ENCODE measurements around the gene SHPK. TPM values are rescaled to one million over a fixed set of nuclear protein-coding genes. Genes with fewer than 3 reads are reported as not detected.
A peak's percentile ranks its signal among the peaks of the same experiment; 100 is the strongest.

SHPK gene
- total and polyA plus RNA-seq, 4 donors, result 9.3 to 66.6 (median 17.0) TPM

GRCh38 chr17:3647251-3647650 is 11.2 kb upstream of the SHPK start:
- Histone ChIP-seq H3K27ac (ENCODE audit: low read depth in 1 of 2, low read length in 2 of 2) (peak overlapping the region; percentile 45 to 48), H3K9ac (ENCODE audit: low read depth in 1 of 2, low read length in 2 of 2) (no peak overlapping the region), H3K4me3 (ENCODE audit: low read depth in 1 of 3, low read length in 3 of 3) (no peak overlapping the region), H3K4me1 (ENCODE audit: control insufficient read depth in 4 of 4, insufficient read depth in 4 of 4, low read length in 3 of 4) (peaks cover 3 to 17% (median 12%) of the 10 kb centered on the region in 4 donors), H3K36me3 (ENCODE audit: control insufficient read depth in 4 of 4, insufficient read depth in 3 of 4, low read depth in 1 of 4, low read length in 3 of 4) (peaks cover 0 to 8% (median under 1%) of the 10 kb centered on the region in 4 donors), H3K9me3 (ENCODE audit: control insufficient read depth in 4 of 4, low read length in 3 of 4) (no peaks in the 10 kb centered on the region), H3K27me3 (ENCODE audit: control insufficient read depth in 4 of 4, insufficient read depth in 4 of 4, low read length in 3 of 4) (no peaks in the 10 kb centered on the region)
- WGBS, result 44% methylated on average over 12 of the region's 12 CpGs
- DNase-seq (ENCODE audit: low spot score), result no peak
- TF ChIP-seq RXRA (IDR thresholded peaks at IDR 0.05) (peak; percentile 76 to 81), CTCF (IDR thresholded peaks at IDR 0.05; ENCODE audit: low read depth, low read length, missing input control) (no peak), ZBTB33 (IDR thresholded peaks at IDR 0.05) (no peak), RAD21 (IDR thresholded peaks at IDR 0.05) (no peak), SP1 (IDR thresholded peaks at IDR 0.05) (peak; percentile 76), REST (IDR thresholded peaks at IDR 0.05) (no peak), EGR1 (IDR thresholded peaks at IDR 0.05; ENCODE audit: low read depth in 2 of 2) (no peak), NR2F2 (IDR thresholded peaks at IDR 0.05) (peak; percentile 13), FOXA1 (IDR thresholded peaks at IDR 0.05) (no peak), TAF1 (conservative IDR thresholded peaks at IDR 0.05) (no peak), HNF4G (IDR thresholded peaks at IDR 0.05) (no peak), HNF4A (conservative IDR thresholded peaks at IDR 0.05) (peak; percentile 52 to 67), GABPA (IDR thresholded peaks at IDR 0.05 in 1 of 2, conservative IDR thresholded peaks at IDR 0.05 in 1 of 2) (no peak), JUND (IDR thresholded peaks at IDR 0.05) (no peak), FOXA2 (IDR thresholded peaks at IDR 0.05) (no peak), YY1 (IDR thresholded peaks at IDR 0.05) (no peak)
- TF ChIP-seq, protein P1, sequence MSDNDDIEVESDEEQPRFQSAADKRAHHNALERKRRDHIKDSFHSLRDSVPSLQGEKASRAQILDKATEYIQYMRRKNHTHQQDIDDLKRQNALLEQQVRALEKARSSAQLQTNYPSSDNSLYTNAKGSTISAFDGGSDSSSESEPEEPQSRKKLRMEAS (IDR thresholded peaks at IDR 0.05), result no peak
- TF ChIP-seq, protein P2, sequence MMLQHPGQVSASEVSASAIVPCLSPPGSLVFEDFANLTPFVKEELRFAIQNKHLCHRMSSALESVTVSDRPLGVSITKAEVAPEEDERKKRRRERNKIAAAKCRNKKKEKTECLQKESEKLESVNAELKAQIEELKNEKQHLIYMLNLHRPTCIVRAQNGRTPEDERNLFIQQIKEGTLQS (IDR thresholded peaks at IDR 0.05), result no peak
